NCI-H2196 (cell line): ENCODE measurements around the gene DIO1.
A peak's percentile ranks its signal among the peaks of the same experiment; 100 is the strongest.

Experiments used
- DNase-seq: peaks from one replicate; lab custom pipeline; 2025; ENCODE audit not compliant: unreplicated experiment; lab: John Stamatoyannopoulos, UW

Gene DIO1

GRCh38 chr1:53938136-53938830 is 44.3 kb downstream of the DIO1 start:
- DNase-seq, result no peak

GRCh38 chr1:53942127-53942957 is 48.4 kb downstream of the DIO1 start:
- no peak for DNase-seq

- DNase-seq, result no peak
These were observed 49.1 kb downstream of the DIO1 start for GRCh38 chr1:53943090-53943489.

- DNase-seq, result no peak
These were observed 49.6 kb downstream of the DIO1 start for GRCh38 chr1:53943490-53944043.

GRCh38 chr1:53944469-53945182 is 50.6 kb downstream of the DIO1 start:
- no peak for DNase-seq

- DNase-seq, result peak; percentile 52
These were observed 51.1 kb downstream of the DIO1 start for GRCh38 chr1:53945183-53945432.

- DNase-seq, result peak; percentile 95
These were observed 51.7 kb downstream of the DIO1 start, which contains the start of gene IFT25 for GRCh38 chr1:53945433-53946251. TSS of gene IFT25 (minus strand) at chr1:53945699. CDS start at chr1:53940082, 5,617 bp downstream.

GRCh38 chr1:53946252-53947171 is 52.5 kb downstream of the DIO1 start, which contains the start of gene LRRC42:
TSS of gene LRRC42 (plus strand) at chr1:53946350. CDS start at chr1:53952000, 5,650 bp downstream.
- DNase-seq, result peak; percentile 61

- no peak for DNase-seq
These were observed 53.4 kb downstream of the DIO1 start for GRCh38 chr1:53947172-53947907.

- DNase-seq, result no peak
These were observed 54.3 kb downstream of the DIO1 start for GRCh38 chr1:53948291-53948690.

GRCh38 chr1:53949023-53949990 is 55.3 kb downstream of the DIO1 start:
- DNase-seq, result peak; percentile 22

GRCh38 chr1:53951697-53952096 is 57.7 kb downstream of the DIO1 start:
- DNase-seq, result no peak

GRCh38 chr1:53954128-53954527 is 60.1 kb downstream of the DIO1 start:
- DNase-seq, result no peak

GRCh38 chr1:53956308-53957168 is 62.6 kb downstream of the DIO1 start:
- peak; percentile 73 for DNase-seq

GRCh38 chr1:53957194-53957818 is 63.3 kb downstream of the DIO1 start:
- peak; percentile 56 for DNase-seq

GRCh38 chr1:53959664-53960250 is 65.8 kb downstream of the DIO1 start:
- peak; percentile 25 for DNase-seq
